T47D (cell line): Measurements from ENCODE around the gene TMEM183A.

ENCODE experiments used
- DNase-seq, 2 experiments: peaks; one replicate each; pipeline versions ENCODE4 v3.0.0 to v3.0.0-alpha.2; 2011 to 2012; ENCODE audit warnings: low read depth in 1 of 2, low spot score in 1 of 2
- JUND ChIP-seq: IDR thresholded peaks from 2 replicates; pipeline ENCODE4 v1.6.1; 2012; ENCODE audit warnings: low read depth
- in situ Hi-C: cut with HindIII; loops from 2 replicates; pipeline ENCODE4 v1.10.0; 2016; ENCODE audit warnings: low sequenced_read_pairs, low pct_unique_long_range_greater_than_20kb

The TMEM183A gene

GRCh38 chr1:203057911-203058675, 50.9 kb downstream of the TMEM183A start:
- DNase-seq, result no peak
- in situ Hi-C loops, result no loop called here
- TF ChIP-seq JUND, result no peak

DNA sequence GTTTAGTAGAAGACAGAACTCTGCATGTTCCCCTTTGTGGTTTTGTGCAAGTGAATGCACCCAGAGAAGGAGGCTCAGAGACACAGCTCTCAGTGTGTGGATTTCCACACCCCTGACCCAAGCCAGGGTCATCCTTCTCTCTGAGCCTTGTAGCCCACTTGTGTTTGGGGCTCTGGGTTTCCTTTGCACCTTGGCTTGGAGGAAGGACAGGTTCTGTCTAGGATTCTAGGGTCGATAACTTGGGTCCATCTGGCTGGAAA, 51.4 kb downstream of the TMEM183A start:
- TF ChIP-seq JUND, result no peak
- DNase-seq, result no peak
- in situ Hi-C loops, result no loop called here

- in situ Hi-C loops, result no loop called here
- no peak for DNase-seq
- no peak for TF ChIP-seq JUND
Observed at GRCh38 chr1:203059485-203059884, 52.3 kb downstream of the TMEM183A start.

DNA sequence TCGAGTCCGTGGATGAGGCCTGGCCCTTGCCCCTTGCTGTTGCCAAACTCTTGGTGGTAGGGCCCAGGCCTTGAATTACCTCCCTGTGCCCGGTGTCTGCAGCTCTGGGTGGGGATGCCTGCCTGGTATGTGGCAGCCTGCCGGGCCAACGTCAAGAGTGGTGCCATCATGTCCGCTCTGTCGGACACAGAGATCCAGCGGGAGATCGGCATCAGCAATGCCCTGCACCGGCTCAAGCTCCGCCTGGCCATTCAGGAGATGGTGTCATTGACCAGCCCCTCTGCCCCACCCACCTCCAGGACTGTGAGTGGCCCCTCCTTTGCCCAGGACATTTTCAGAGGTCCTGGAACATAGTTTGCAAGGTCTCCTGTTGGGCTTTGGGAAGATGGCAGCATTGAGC, 52.9 kb downstream of the TMEM183A start:
- in situ Hi-C loops, result no loop called here
- no peak for TF ChIP-seq JUND
- no peak for DNase-seq

DNA sequence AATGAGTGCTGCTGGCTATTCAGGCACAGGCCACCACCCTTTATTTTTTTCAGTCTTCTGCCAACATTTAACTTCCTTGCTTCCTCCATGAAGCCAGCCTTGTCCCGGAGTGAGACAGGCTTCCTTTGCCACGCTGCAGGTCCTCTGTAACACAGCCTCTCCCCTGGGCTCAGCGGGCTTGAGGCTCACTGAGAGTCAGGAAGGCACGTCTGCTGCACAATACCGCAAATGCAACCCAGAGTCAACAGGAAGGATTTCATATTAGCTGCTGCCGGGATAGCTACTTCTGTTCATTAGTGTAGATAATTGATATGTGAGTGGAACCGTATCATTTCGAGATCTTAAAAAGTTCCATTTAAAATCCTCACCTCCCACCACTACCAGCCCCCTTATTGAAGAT, 56.1 kb downstream of the TMEM183A start:
- DNase-seq, result no peak
- in situ Hi-C loops, result no loop called here
- no peak for TF ChIP-seq JUND

DNA sequence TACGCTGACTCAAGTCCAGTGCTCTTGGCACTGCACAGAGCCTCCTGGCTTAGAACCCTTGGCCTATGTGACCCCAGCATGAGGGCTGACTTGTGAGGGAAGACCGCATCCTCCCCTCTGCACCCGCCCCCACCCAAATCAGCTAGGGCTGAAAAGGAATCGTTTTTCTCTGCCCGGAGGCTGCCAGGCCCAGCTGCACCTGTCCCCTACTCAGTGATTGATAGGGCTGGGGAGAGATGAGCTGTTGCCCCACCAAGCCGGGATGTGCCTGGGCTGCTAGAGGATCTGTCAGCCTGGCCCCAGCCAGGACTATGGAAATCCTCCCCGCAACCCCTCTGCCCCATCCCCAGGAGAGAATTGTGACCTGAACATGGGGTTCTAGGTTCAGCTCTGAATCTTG, 58.0 kb downstream of the TMEM183A start:
- TF ChIP-seq JUND, result no peak
- DNase-seq, result no peak
- in situ Hi-C loops, result no loop called here

DNA sequence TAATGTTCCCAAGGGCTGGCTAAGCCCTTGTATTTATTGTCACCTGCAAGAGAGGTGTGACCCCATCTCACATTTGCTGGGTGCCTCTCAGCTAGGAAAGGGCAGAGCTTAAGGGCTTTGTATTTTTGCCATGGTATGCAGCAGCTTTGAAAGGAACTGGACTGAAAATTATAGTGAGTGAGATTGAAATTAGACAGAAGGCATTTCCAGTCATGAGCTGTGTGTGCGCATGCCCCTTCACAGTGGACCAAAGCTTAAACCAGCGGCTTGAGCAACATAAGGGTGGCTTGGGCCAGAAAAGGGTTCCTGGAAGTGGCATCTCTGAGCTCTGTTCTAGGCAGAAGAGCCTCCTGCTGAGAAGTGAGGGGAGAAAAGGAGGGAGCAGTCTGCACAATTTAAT, 58.8 kb downstream of the TMEM183A start:
- in situ Hi-C loops, result no loop called here
- TF ChIP-seq JUND, result no peak

DNA sequence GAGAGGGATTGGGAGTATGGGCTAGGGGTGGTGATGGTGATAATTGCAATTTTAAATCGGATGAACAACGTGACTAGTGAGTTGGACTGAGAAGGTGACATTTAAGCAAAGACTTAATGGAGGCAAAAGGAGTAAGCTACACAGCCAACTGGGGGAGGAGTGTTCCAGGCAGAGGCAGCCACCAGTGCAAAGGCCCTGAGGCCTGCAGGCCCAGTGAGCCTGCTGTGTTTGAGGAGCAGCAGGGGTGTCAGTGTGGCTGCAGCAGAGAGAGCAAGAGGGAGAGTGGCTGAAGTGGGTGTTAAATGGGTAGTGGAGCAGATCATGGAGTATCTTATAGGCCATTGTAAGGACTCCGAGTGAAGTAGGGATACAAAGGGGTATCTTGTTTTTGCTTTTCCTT, 59.8 kb downstream of the TMEM183A start:
- in situ Hi-C loops, result no loop called here

More for the DNA sequence above, 58.8 kb downstream of the TMEM183A start:
- no peak for DNase-seq

GRCh38 chr1:203069030-203069747, 62.0 kb downstream of the TMEM183A start:
- in situ Hi-C loops, result no loop called here
- DNase-seq, result no peak
- TF ChIP-seq JUND, result no peak

More for the DNA sequence above, 59.8 kb downstream of the TMEM183A start:
- DNase-seq, result no peak
- no peak for TF ChIP-seq JUND

- DNase-seq, result no peak
- TF ChIP-seq JUND, result no peak
- in situ Hi-C loops, result no loop called here
Observed at GRCh38 chr1:203072002-203072602, 64.9 kb downstream of the TMEM183A start.

GRCh38 chr1:203072911-203073310, 65.7 kb downstream of the TMEM183A start:
- no peak for DNase-seq
- no peak for TF ChIP-seq JUND
- in situ Hi-C loops, result no loop called here

GRCh38 chr1:203073469-203073868, 66.3 kb downstream of the TMEM183A start:
- no peak for TF ChIP-seq JUND
- in situ Hi-C loops, result no loop called here
- DNase-seq, result no peak
